ENCODE results near the gene GRK3.

DNA sequence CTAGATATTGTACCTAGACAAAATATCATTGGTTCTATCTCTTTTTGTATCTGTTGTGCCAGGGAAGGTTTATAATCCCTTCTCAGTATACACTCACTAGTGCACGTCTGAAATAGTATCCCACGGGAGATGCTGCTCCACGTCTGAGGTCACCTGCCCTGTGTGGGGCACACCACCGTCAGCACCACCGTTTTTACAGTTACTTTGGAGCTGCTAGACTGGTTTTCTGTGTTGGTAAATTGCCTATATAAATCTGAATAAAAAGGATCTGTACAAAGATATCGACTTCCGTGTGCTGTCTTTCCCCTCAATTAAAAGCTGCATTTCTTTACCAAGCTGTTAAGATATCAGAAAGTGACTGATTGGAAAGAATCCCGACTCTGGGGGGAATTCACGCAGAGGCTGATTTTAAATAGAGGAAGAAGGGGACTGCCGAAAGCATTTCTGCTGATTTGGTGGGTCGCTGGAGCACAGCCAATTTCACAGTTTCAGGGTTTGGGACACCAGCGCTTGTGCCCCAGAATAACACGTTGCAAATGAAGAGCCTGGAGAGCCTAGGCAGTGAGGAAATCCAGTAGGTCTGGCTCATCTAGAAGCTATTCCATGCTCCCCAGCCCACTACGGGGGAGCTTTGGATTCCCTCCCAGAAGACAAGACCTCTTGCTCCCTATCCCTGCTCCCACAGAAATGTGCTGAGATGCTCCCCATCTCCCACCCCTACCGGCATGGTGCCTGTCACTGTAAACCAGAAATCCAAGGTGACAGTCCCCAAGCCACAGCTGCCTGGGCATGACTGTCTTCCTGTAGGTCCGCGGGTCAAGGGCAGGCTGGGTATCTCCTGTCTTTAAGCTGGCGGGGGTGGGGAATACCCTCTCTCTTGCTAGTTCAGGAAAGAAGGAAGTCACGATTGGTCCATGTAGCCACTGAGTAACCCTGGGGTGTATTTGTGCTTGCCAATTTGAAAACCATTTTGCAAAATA lies 164.8 kb downstream of the GRK3 start:
- TF ChIP-seq, protein P1, sequence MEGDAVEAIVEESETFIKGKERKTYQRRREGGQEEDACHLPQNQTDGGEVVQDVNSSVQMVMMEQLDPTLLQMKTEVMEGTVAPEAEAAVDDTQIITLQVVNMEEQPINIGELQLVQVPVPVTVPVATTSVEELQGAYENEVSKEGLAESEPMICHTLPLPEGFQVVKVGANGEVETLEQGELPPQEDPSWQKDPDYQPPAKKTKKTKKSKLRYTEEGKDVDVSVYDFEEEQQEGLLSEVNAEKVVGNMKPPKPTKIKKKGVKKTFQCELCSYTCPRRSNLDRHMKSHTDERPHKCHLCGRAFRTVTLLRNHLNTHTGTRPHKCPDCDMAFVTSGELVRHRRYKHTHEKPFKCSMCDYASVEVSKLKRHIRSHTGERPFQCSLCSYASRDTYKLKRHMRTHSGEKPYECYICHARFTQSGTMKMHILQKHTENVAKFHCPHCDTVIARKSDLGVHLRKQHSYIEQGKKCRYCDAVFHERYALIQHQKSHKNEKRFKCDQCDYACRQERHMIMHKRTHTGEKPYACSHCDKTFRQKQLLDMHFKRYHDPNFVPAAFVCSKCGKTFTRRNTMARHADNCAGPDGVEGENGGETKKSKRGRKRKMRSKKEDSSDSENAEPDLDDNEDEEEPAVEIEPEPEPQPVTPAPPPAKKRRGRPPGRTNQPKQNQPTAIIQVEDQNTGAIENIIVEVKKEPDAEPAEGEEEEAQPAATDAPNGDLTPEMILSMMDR (IDR thresholded peaks at IDR 0.05) = no peak
- no peak for TF ChIP-seq POLR2A (IDR thresholded peaks at IDR 0.05)
- TF ChIP-seq EP300 (IDR thresholded peaks at IDR 0.05) = no peak
